PFSK-1 (cell line): ENCODE results near the gene HOMER2. TPM values are rescaled to one million over a fixed set of nuclear protein-coding genes. Genes with fewer than 3 reads are reported as not detected.

Experiments used
- FOXP2 ChIP-seq: optimal IDR thresholded peaks from 2 replicates; pipeline ENCODE3; 2011; ENCODE audit warnings: borderline replicate concordance, control low read depth, inconsistent platforms; ENCODE audit not compliant: insufficient read depth; ENCODE audit errors: extremely low read length, extremely low read depth
- POLR2AphosphoS5 ChIP-seq: IDR thresholded peaks from 2 replicates; pipeline ENCODE4 v1.6.1; 2012; ENCODE audit warnings: low read depth, mild to moderate bottlenecking, control low read depth, low read length, moderate library complexity
- REST ChIP-seq, 2 experiments: IDR thresholded peaks; 2 replicates each; pipeline versions ENCODE4 v1.6.1 to v1.8.0; 2011 to 2012; ENCODE audit warnings: low read depth in 2 of 2, low read length in 2 of 2, control low read depth in 1 of 2, inconsistent platforms in 1 of 2, mild to moderate bottlenecking in 1 of 2, moderate library complexity in 1 of 2; ENCODE audit not compliant: insufficient read depth in 1 of 2
- SIN3A ChIP-seq: IDR thresholded peaks from 2 replicates; pipeline ENCODE4 v1.6.1; 2012; ENCODE audit warnings: mild to moderate bottlenecking, low read length, moderate library complexity, borderline replicate concordance; ENCODE audit not compliant: insufficient read depth
- TAF1 ChIP-seq: IDR thresholded peaks from 2 replicates; pipeline ENCODE4 v1.6.1; 2012; ENCODE audit warnings: low read length, control low read depth, borderline replicate concordance; ENCODE audit not compliant: insufficient read depth
- polyA plus RNA-seq: library from polyadenylated mRNA; unstranded; fragments of >200 nt; gene quantifications from one replicate; pipeline ENCODE4 v1.2.1, GENCODE V29; 2012; ENCODE audit warnings: low read depth, missing spikeins; ENCODE audit not compliant: insufficient read length

The HOMER2 gene
- polyA plus RNA-seq: 0.88 TPM

DNA sequence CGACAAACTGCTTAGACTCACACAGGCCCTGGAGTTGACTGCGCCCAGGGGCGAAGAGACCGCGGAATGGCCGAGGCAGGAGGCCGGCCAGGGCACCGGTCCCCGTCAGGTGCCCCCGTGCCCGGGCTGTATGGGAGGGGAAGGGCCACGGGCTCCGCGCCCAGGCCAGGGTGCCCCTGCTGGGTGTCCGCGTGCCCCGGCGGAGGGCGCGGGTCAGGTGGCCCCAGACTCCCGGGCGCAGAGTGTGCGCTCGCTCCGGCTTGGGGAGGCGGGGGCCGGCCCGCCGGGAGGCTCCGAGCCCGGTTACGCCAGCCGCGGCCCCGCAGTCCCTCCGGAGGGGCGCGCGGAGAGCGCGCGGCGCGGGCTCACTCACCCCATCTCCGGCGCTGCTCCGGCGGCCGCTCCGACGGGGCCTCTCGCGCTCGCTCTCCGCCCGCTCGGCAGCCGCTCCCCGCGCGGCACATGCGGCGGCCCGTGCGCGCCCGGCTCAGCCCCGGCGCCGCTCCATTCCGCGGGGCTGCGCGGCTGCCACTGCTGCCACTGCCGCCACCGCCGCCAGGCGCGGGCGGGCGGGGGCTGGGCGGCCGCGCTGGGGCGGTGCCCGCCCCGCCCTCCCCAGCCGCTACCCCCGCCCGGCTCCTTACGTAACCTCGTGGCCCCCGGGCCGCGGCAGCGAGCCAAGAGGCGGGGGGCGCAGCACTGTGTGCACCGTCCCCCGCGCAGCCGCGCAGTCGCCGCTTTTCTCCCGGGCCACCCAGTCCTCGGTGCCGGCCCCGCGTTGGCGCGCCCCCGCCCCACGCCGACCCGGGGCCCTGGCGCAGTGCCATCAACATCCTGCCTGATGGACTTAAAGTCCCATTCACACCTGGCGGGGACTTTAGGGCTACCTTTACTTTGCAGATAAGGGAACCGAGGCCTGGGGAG is at the start of gene HOMER2:
TSS of gene HOMER2 (minus strand) at position 563 of the 924 bp plus-strand sequence. CDS start at position 378, 185 bp downstream.
- TF ChIP-seq FOXP2 (no peak), TAF1 (no peak), POLR2AphosphoS5 (no peak), REST (IDR thresholded peaks at IDR 0.05; ENCODE audit: insufficient read depth in 1 of 2, low read depth in 2 of 2, low read length in 2 of 2) (no peak), SIN3A (no peak)

DNA sequence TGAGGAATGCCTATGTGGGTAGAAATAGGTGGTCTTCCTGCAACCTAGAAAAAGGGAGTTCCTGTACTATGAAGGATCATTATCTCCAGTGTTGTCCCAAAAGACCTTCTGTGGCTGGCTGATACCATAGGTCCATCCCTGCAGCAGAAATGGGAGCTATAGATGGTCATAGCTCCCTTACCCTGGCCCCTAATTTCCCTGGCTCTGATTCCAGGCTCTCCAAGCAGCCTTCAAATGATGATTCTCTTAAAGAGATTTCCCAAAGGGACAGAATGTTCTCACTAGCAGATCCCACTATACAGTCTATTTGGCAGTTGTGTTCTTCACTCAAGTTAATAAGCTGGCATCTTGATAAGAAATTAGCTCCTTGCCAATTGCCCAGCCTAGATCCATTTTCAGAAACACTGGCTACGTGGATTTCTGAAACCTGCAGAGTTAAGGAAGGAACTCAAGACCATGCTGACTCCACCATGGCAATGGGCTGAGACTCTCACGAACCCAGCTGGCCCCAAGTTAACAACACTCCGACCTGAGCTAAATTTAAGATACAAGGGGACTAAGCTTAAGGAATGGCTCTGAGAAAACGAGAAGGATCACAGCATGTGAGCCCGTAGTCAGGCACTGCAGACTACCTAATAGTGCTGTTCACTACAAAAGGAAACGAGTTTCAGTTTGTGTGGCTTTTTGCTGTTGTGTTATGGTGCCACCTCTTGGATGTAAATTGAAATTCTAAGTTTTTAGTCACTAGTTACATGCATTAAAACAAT is 47.6 kb upstream of the HOMER2 start:
- TF ChIP-seq SIN3A (no peak), FOXP2 (no peak), REST (IDR thresholded peaks at IDR 0.05; ENCODE audit: insufficient read depth in 1 of 2, low read depth in 2 of 2, low read length in 2 of 2) (no peak), TAF1 (no peak), POLR2AphosphoS5 (no peak)

GRCh38 chr15:82999426-82999825 is 46.9 kb upstream of the HOMER2 start:
- TF ChIP-seq POLR2AphosphoS5: no peak
- TF ChIP-seq REST (IDR thresholded peaks at IDR 0.05; ENCODE audit: insufficient read depth in 1 of 2, low read depth in 2 of 2, low read length in 2 of 2): no peak
- TF ChIP-seq SIN3A: no peak
- no peak for TF ChIP-seq FOXP2
- TF ChIP-seq TAF1: no peak

- TF ChIP-seq TAF1 (no peak), POLR2AphosphoS5 (no peak), FOXP2 (no peak), REST (IDR thresholded peaks at IDR 0.05; ENCODE audit: insufficient read depth in 1 of 2, low read depth in 2 of 2, low read length in 2 of 2) (no peak), SIN3A (no peak)
Observed at GRCh38 chr15:82995938-82996337, 43.4 kb upstream of the HOMER2 start.
